IPS DF 4.7 (cell line): ENCODE results near the gene GRK5.

Source experiments
- DNase-seq: peaks from one replicate; pipeline ENCODE4 v3.0.0-alpha.2; 2013; ENCODE audit warnings: low spot score; ENCODE audit errors: extremely low read depth

The GRK5 gene

GRCh38 chr10:119500821-119501220 is 293.4 kb downstream of the GRK5 start:
- DNase-seq, result no peak

GRCh38 chr10:119501690-119502089 is 294.3 kb downstream of the GRK5 start:
- DNase-seq, result no peak

- no peak for DNase-seq
Measured at GRCh38 chr10:119502209-119502608, 294.8 kb downstream of the GRK5 start.

- DNase-seq, result no peak
Measured at GRCh38 chr10:119502618-119503155, 295.3 kb downstream of the GRK5 start.

GRCh38 chr10:119503821-119504220 is 296.4 kb downstream of the GRK5 start:
- DNase-seq, result no peak

GRCh38 chr10:119504651-119505050 is 297.3 kb downstream of the GRK5 start:
- no peak for DNase-seq

DNA sequence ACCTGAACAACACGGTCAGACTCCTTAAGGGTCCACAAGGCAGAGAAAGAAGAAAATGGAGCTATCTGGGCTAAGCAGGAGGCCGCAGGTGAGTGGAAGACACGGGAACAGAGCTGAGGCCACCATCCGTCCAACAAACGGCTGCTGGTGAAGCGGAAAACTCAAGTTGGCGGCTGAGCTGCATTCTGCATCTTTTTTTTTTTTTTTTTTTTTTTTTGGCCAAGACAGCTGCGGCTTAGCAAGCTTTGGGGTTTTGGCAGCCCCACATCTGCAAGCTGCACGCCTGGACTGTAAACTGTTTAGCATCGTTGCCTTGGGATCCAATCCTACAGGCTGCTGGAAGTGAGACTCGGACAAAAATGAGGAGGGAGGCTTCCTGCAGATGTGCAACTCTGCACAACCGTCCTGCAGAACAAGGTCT is 297.8 kb downstream of the GRK5 start:
- DNase-seq, result no peak
